ENCODE measurements around the gene SAFB.
A peak's percentile ranks its signal among the peaks of the same experiment; 100 is the strongest.

The SAFB gene

DNA sequence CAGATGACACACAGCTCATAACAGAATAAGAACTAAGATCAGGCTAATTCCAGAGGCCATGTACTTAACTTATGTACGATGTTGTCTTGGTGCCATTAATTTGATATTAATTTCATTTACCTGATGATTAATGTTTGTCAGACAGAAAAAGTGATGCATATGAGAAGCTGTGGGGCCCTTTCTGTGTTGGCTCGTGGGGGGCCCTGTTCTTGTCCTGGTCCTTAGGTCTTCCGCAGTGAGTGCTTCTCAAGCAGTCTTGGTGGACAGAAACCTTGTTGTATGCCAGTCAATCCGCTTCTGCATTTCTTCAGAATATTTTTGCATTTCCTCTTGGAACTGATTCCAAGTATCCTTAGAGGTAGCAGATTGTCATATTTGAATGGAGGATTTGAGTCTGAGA, 20.2 kb downstream of the SAFB start:
- peaks cover 44 to 51% of the 10 kb centered on the region in 2 experiments for H3K36me3 ChIP-seq (ENCODE audit: control insufficient read depth in 1 of 2, insufficient read depth in 2 of 2, low read length in 2 of 2)
- no peak overlapping the region for H2BK12ac ChIP-seq (ENCODE audit: low read length)
- no peak overlapping the region for H4K12ac ChIP-seq (ENCODE audit: low read depth, low read length)
- H4K91ac ChIP-seq (ENCODE audit: low read depth, low read length) = no peak overlapping the region
- H3K4me2 ChIP-seq (ENCODE audit: low read length) = no peak overlapping the region
- H3K79me1 ChIP-seq (ENCODE audit: low read length) = no peaks in the 10 kb centered on the region
- no peak overlapping the region for H3K9ac ChIP-seq (ENCODE audit: low read length)
- no peaks in the 10 kb centered on the region for H3K4me1 ChIP-seq (ENCODE audit: control insufficient read depth in 1 of 2, insufficient read depth in 2 of 2, low read length in 2 of 2)
- H3K27me3 ChIP-seq (ENCODE audit: insufficient read depth, low read length) = no peaks in the 10 kb centered on the region
- no peak overlapping the region for H2BK5ac ChIP-seq (ENCODE audit: low read depth, low read length, poor library complexity)
- no peak overlapping the region for H3K14ac ChIP-seq (ENCODE audit: low read length)
- H3K4ac ChIP-seq (ENCODE audit: low read depth, low read length) = no peak overlapping the region
- H3K4me3 ChIP-seq (ENCODE audit: low read depth, low read length) = no peak overlapping the region
- no peak overlapping the region for H3K23ac ChIP-seq (ENCODE audit: low read length)
- H3K79me2 ChIP-seq (ENCODE audit: control insufficient read depth, insufficient read depth, low read length, poor library complexity) = peaks cover 2% of the 10 kb centered on the region
- no CpG with 5 or more reads among the region's 4 CpGs for WGBS (ENCODE audit: extremely low coverage, insufficient coverage, insufficient read length)
- H2AK5ac ChIP-seq (ENCODE audit: low read length) = no peak overlapping the region
- no peak overlapping the region for H2AFZ ChIP-seq (ENCODE audit: insufficient read depth, low read length, poor library complexity)
- no peak for DNase-seq
- no peak overlapping the region for H3K27ac ChIP-seq (ENCODE audit: low read depth, low read length)
- no peak overlapping the region for H3K18ac ChIP-seq (ENCODE audit: low read length)
- H2BK120ac ChIP-seq (ENCODE audit: insufficient read depth, low read length, poor library complexity) = no peak overlapping the region
- H4K8ac ChIP-seq (ENCODE audit: low read depth, low read length) = no peak overlapping the region
- H3K9me3 ChIP-seq (ENCODE audit: insufficient read depth, low read depth, low read length) = no peaks in the 10 kb centered on the region

DNA sequence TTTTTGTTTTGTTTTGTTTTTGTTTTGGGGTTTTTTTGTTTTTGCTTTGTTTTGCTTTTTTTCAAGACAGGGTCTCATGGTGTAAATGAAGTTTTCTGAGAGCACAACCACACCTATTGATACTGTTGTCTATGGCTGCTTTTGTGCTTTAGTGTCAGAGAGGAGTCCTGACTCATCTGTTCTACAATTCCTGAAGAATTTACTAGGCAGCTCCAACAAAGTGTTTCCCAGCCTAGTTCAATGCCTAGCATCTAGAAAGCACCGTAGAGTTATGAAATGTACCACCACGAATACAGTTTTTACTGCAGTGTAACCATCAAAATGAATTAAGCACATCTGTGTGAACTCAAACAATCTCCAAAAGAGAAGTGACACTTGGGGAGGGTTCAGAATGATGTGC, 21.2 kb downstream of the SAFB start:
- no peak overlapping the region for H3K27ac ChIP-seq (ENCODE audit: low read depth, low read length)
- no peaks in the 10 kb centered on the region for H3K27me3 ChIP-seq (ENCODE audit: insufficient read depth, low read length)
- no peak overlapping the region for H4K91ac ChIP-seq (ENCODE audit: low read depth, low read length)
- no peak overlapping the region for H3K4me2 ChIP-seq (ENCODE audit: low read length)
- no CpG with 5 or more reads among the region's 2 CpGs for WGBS (ENCODE audit: extremely low coverage, insufficient coverage, insufficient read length)
- no peak overlapping the region for H2BK120ac ChIP-seq (ENCODE audit: insufficient read depth, low read length, poor library complexity)
- H4K8ac ChIP-seq (ENCODE audit: low read depth, low read length) = no peak overlapping the region
- no peak overlapping the region for H3K9ac ChIP-seq (ENCODE audit: low read length)
- H3K23ac ChIP-seq (ENCODE audit: low read length) = no peak overlapping the region
- no peak overlapping the region for H3K4ac ChIP-seq (ENCODE audit: low read depth, low read length)
- H3K36me3 ChIP-seq (ENCODE audit: control insufficient read depth in 1 of 2, insufficient read depth in 2 of 2, low read length in 2 of 2) = peaks cover 42 to 53% of the 10 kb centered on the region in 2 experiments
- no peak for DNase-seq
- H2BK5ac ChIP-seq (ENCODE audit: low read depth, low read length, poor library complexity) = no peak overlapping the region
- H3K18ac ChIP-seq (ENCODE audit: low read length) = no peak overlapping the region
- H4K12ac ChIP-seq (ENCODE audit: low read depth, low read length) = no peak overlapping the region
- no peaks in the 10 kb centered on the region for H3K79me1 ChIP-seq (ENCODE audit: low read length)
- H3K79me2 ChIP-seq (ENCODE audit: control insufficient read depth, insufficient read depth, low read length, poor library complexity) = no peaks in the 10 kb centered on the region
- no peak overlapping the region for H2AK5ac ChIP-seq (ENCODE audit: low read length)
- no peak overlapping the region for H3K4me3 ChIP-seq (ENCODE audit: low read depth, low read length)
- no peaks in the 10 kb centered on the region for H3K9me3 ChIP-seq (ENCODE audit: insufficient read depth, low read depth, low read length)
- H3K14ac ChIP-seq (ENCODE audit: low read length) = no peak overlapping the region
- H3K4me1 ChIP-seq (ENCODE audit: control insufficient read depth in 1 of 2, insufficient read depth in 2 of 2, low read length in 2 of 2) = no peaks in the 10 kb centered on the region
- H2AFZ ChIP-seq (ENCODE audit: insufficient read depth, low read length, poor library complexity) = no peak overlapping the region
- no peak overlapping the region for H2BK12ac ChIP-seq (ENCODE audit: low read length)

DNA sequence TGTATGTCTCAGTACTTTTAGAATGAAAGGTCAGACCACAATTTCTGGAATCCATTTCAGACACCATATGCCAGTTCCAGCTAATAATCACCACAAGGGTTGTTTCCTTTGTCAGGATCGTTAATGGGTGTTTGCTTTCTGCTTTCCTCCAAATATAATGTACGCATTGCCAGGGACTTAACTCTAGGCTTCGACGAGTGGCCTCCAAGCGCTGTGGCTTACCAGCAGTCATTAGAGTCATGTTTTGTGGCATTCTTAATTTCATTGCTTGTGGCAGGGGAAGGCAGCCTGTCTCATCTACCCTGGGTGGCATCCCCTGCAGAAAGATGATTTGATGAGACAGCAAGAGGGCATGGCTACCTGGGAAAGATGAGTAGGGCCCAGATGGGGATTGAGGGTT, 22.5 kb downstream of the SAFB start:
- Histone ChIP-seq H3K23ac (ENCODE audit: low read length) (no peak overlapping the region), H3K4me1 (ENCODE audit: control insufficient read depth in 1 of 2, insufficient read depth in 2 of 2, low read length in 2 of 2) (no peaks in the 10 kb centered on the region), H3K4me2 (ENCODE audit: low read length) (no peak overlapping the region), H2AFZ (ENCODE audit: insufficient read depth, low read length, poor library complexity) (no peak overlapping the region), H2BK5ac (ENCODE audit: low read depth, low read length, poor library complexity) (no peak overlapping the region), H3K4me3 (ENCODE audit: low read depth, low read length) (no peak overlapping the region), H4K12ac (ENCODE audit: low read depth, low read length) (no peak overlapping the region), H3K18ac (ENCODE audit: low read length) (no peak overlapping the region), H3K14ac (ENCODE audit: low read length) (no peak overlapping the region), H2BK12ac (ENCODE audit: low read length) (no peak overlapping the region), H2BK120ac (ENCODE audit: insufficient read depth, low read length, poor library complexity) (no peak overlapping the region), H3K9ac (ENCODE audit: low read length) (no peak overlapping the region), H3K9me3 (ENCODE audit: insufficient read depth, low read depth, low read length) (no peaks in the 10 kb centered on the region), H3K36me3 (ENCODE audit: control insufficient read depth in 1 of 2, insufficient read depth in 2 of 2, low read length in 2 of 2) (peaks cover 45 to 60% of the 10 kb centered on the region in 2 experiments), H3K27me3 (ENCODE audit: insufficient read depth, low read length) (no peaks in the 10 kb centered on the region), H3K27ac (ENCODE audit: low read depth, low read length) (no peak overlapping the region), H4K91ac (ENCODE audit: low read depth, low read length) (no peak overlapping the region), H2AK5ac (ENCODE audit: low read length) (no peak overlapping the region), H3K79me2 (ENCODE audit: control insufficient read depth, insufficient read depth, low read length, poor library complexity) (no peaks in the 10 kb centered on the region), H3K4ac (ENCODE audit: low read depth, low read length) (no peak overlapping the region), H3K79me1 (ENCODE audit: low read length) (no peaks in the 10 kb centered on the region), H4K8ac (ENCODE audit: low read depth, low read length) (no peak overlapping the region)
- DNase-seq = no peak
- no CpG with 5 or more reads among the region's 5 CpGs for WGBS (ENCODE audit: extremely low coverage, insufficient coverage, insufficient read length)

DNA sequence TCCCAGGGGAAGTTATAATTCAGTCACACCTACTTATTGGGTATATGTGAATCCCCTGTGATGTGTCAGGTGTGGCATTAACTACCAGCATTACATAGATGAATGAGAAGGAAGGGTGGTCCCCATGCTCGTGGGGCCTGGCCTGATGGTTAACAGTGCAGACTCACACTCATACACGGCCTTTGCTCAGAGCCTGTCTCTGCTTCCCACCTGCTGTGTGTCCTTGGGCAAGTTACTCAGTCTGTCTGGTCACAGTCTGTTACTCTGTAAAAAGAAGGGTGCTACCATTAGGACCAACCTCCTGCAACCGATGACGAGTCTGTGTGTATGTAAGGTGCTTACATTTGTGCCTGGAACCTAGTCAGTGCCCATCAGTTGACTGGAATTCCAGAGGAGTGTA, 23.8 kb downstream of the SAFB start:
- H2BK120ac ChIP-seq (ENCODE audit: insufficient read depth, low read length, poor library complexity) = no peak overlapping the region
- H3K9me3 ChIP-seq (ENCODE audit: insufficient read depth, low read depth, low read length) = no peaks in the 10 kb centered on the region
- H3K27me3 ChIP-seq (ENCODE audit: insufficient read depth, low read length) = no peaks in the 10 kb centered on the region
- H4K8ac ChIP-seq (ENCODE audit: low read depth, low read length) = no peak overlapping the region
- no peak overlapping the region for H3K4me3 ChIP-seq (ENCODE audit: low read depth, low read length)
- H3K4ac ChIP-seq (ENCODE audit: low read depth, low read length) = no peak overlapping the region
- peak overlapping the region; percentile 66 for H3K9ac ChIP-seq (ENCODE audit: low read length)
- no peak overlapping the region for H3K14ac ChIP-seq (ENCODE audit: low read length)
- no peak overlapping the region for H2AK5ac ChIP-seq (ENCODE audit: low read length)
- no CpG with 5 or more reads among the region's 4 CpGs for WGBS (ENCODE audit: extremely low coverage, insufficient coverage, insufficient read length)
- no peak overlapping the region for H2AFZ ChIP-seq (ENCODE audit: insufficient read depth, low read length, poor library complexity)
- H4K91ac ChIP-seq (ENCODE audit: low read depth, low read length) = no peak overlapping the region
- H3K36me3 ChIP-seq (ENCODE audit: control insufficient read depth in 1 of 2, insufficient read depth in 2 of 2, low read length in 2 of 2) = peaks cover 51 to 64% of the 10 kb centered on the region in 2 experiments
- H4K12ac ChIP-seq (ENCODE audit: low read depth, low read length) = no peak overlapping the region
- H3K79me1 ChIP-seq (ENCODE audit: low read length) = no peaks in the 10 kb centered on the region
- H3K4me1 ChIP-seq (ENCODE audit: control insufficient read depth in 1 of 2, insufficient read depth in 2 of 2, low read length in 2 of 2) = no peaks in the 10 kb centered on the region
- H2BK5ac ChIP-seq (ENCODE audit: low read depth, low read length, poor library complexity) = no peak overlapping the region
- H3K4me2 ChIP-seq (ENCODE audit: low read length) = no peak overlapping the region
- no peaks in the 10 kb centered on the region for H3K79me2 ChIP-seq (ENCODE audit: control insufficient read depth, insufficient read depth, low read length, poor library complexity)
- peak overlapping the region; percentile 82 for H3K23ac ChIP-seq (ENCODE audit: low read length)
- H3K27ac ChIP-seq (ENCODE audit: low read depth, low read length) = no peak overlapping the region
- DNase-seq = no peak
- H2BK12ac ChIP-seq (ENCODE audit: low read length) = no peak overlapping the region
- no peak overlapping the region for H3K18ac ChIP-seq (ENCODE audit: low read length)

Measured in trophoblast cell (in vitro differentiated cells and primary cell).